BLaER1 (cell line): ENCODE results near the gene OR1N1.

ENCODE experiments used
- H3K27ac ChIP-seq: shearing (Covaris generic); formaldehyde crosslinking; 2 replicates; pipeline ENCODE4 v1.8.1; 2022
- H3K27me3 ChIP-seq: shearing (Covaris generic); formaldehyde crosslinking; 2 replicates; pipeline ENCODE4 v1.8.1; 2022
- H3K36me3 ChIP-seq: shearing (Covaris generic); formaldehyde crosslinking; 2 replicates; pipeline ENCODE4 v1.8.1; 2022
- H3K4me1 ChIP-seq: shearing (Covaris generic); formaldehyde crosslinking; 2 replicates; pipeline ENCODE4 v1.8.1; 2022
- H3K4me2 ChIP-seq: shearing (Covaris generic); formaldehyde crosslinking; 2 replicates; pipeline ENCODE4 v1.8.1; 2022
- H3K4me3 ChIP-seq: shearing (Covaris generic); formaldehyde crosslinking; 2 replicates; pipeline ENCODE4 v1.8.1; 2022
- H3K9ac ChIP-seq: shearing (Covaris generic); formaldehyde crosslinking; 2 replicates; pipeline ENCODE4 v1.8.1; 2022
- H3K9me3 ChIP-seq: shearing (Covaris generic); formaldehyde crosslinking; 2 replicates; pipeline ENCODE4 v1.8.1; 2022
- H4K20me1 ChIP-seq: shearing (Covaris generic); formaldehyde crosslinking; 2 replicates; pipeline ENCODE4 v1.8.1; 2022
- Cebpa-rat ChIP-seq: shearing (Covaris generic); IDR thresholded peaks from 2 replicates; pipeline ENCODE4 v1.8.1; 2022

The OR1N1 gene

GRCh38 chr9:122477346-122477745, 49.7 kb downstream of the OR1N1 start:
- Histone ChIP-seq H3K4me2 (no peak overlapping the region), H3K36me3 (no peaks in the 10 kb centered on the region), H4K20me1 (no peaks in the 10 kb centered on the region), H3K9me3 (no peaks in the 10 kb centered on the region), H3K4me3 (no peak overlapping the region), H3K27me3 (no peaks in the 10 kb centered on the region), H3K27ac (no peak overlapping the region), H3K4me1 (no peaks in the 10 kb centered on the region), H3K9ac (no peak overlapping the region)
- no peak for TF ChIP-seq Cebpa-rat
